ENCODE results near the gene FAM181A. TPM values are rescaled to one million over a fixed set of nuclear protein-coding genes. Genes with fewer than 3 reads are reported as not detected.

The FAM181A gene
- polyA plus RNA-seq, 12 donors = 0.09 to 0.22 (median 0.13) TPM; not detected in 7

DNA sequence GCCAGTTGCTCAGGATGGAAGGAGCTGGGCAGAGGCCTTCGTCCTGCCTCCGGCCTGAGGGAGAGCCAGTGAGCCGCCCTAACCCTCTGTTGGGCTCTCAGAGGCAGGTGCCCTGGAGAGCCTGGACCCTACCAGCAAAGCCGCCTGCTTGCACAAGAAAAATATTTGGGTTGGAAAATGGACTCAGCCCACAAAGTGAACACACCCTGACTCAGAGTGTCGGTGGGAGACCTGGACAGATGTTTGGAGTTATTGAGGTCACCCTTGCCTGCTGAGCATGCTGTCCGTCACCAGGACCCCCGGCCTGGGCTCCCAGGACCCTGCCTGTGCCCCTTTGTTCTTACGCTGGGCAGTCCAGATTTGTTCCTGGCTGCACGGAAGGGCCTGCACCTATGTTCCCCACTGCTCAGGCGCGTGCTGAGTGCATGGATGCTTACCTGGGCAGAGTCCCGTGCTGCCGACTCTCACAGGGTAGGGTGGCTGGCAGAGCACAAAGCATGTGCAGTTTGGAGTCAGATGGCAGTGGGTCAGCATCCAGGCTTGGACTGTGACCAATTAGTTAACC is 22.4 kb downstream of the FAM181A start:
- no peak for DNase-seq

DNA sequence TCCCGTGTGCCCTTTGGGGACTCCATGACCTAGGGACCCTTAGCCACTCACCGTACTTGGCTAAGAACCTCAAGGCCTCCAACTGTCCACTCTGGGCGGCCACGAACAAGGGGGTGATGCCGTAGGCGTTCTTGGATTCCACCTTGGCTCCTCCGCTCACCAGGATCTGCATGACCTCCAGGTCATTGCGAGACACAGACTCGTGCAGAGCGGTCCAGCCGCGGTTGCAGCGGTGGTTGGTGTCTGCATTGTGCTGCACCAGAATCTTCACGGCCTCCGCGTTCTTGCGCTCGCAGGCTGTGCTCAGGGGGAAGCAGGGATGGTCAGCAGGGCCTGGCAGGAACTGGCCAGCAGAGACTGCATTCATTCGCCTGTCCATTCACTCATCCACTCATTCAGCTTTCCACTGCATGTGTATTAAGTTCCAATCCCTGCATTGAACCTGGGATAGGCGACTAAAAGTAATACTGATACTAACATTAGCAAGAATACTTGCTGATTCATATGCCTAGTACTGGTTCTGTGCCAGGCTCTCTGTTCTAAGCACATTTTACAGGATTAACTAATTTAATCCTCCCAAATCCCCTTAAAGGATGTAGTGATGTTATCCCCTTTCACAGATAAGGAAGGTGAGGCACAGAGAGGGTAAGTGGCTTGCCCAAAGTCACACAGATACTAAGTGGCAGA is 23.9 kb downstream of the FAM181A start:
- DNase-seq = no peak

DNA sequence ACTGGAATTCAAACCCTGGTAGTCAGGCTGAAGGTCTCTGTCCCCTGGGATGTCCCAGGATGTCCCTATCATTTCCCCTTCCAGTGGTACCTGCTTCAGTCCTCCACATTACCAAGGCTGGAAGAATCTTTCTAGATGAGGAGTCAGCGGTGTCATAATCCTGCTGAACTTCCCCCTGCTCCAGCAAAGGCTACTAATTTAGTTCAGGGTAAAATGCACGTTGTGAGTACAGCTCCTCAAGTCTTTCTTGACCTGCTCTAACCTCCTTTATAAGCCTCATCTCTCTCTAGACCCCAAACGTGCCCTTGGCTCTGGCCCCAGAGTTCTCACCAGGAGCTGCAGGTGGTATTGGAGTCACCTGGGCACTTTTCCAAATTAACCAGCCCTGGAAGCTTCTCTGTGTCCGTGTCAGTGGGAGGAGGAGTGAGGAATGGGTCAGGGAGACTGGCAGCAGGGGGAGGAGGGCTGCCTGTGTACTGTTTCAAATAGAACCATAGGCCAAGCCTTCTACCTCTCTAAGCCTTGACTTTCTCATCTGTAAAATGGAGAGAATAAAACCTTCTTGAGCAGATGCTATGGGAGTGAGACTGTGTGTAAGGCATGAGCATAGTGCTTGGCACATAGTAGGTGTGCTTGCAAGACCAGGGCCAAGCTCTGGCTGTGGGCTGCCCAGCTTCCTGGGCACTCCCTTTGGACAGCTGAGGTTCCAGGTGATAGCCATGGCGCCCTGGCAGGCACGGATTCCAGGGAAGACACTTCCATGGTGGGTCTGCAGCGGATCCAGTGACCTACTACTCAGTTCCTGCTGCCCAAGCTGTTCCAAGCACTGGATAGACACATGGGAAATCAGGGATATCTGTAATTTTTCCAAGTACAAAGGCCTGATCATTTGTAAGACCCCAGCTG is 24.7 kb downstream of the FAM181A start:
- DNase-seq = no peak

DNA sequence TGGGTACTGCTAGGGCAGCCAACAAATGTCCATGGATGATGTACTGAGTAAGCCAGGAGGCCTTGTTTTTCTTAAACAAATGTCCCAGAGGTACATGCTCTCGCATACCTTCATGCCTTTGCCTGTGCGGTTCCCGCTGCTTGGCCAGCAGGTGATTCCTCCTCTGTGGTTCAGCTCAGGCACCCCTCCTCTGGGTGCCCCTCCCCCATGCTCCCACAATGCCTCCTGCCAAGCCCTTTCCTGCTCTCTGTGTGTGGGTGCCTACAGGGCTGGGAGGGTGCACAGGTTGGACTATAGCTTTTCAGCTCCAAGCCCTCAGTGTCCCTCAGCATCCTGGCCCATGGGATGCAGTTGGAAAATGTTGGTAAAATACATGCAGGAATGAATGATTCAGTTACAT is 25.7 kb downstream of the FAM181A start:
- no peak for DNase-seq

DNA sequence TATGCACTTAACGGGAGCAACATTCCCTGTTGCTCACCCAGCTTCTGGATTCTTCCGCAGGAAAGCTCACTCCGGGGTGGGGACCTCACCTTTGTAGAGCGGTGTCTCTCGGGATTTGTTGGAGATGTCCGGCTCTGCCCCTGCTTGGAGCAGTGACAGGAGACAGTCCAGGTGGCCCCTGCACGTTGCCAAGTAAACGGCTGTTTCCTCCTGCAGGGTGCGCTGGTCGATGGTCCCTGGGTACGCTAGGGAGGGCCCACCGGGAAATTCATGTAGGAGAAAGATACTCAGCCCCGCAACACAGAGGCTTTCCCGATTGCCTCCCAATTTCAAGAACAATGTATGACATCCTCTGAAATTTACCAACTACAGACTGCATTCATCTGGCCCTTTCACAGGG is 26.1 kb downstream of the FAM181A start:
- DNase-seq = no peak

DNA sequence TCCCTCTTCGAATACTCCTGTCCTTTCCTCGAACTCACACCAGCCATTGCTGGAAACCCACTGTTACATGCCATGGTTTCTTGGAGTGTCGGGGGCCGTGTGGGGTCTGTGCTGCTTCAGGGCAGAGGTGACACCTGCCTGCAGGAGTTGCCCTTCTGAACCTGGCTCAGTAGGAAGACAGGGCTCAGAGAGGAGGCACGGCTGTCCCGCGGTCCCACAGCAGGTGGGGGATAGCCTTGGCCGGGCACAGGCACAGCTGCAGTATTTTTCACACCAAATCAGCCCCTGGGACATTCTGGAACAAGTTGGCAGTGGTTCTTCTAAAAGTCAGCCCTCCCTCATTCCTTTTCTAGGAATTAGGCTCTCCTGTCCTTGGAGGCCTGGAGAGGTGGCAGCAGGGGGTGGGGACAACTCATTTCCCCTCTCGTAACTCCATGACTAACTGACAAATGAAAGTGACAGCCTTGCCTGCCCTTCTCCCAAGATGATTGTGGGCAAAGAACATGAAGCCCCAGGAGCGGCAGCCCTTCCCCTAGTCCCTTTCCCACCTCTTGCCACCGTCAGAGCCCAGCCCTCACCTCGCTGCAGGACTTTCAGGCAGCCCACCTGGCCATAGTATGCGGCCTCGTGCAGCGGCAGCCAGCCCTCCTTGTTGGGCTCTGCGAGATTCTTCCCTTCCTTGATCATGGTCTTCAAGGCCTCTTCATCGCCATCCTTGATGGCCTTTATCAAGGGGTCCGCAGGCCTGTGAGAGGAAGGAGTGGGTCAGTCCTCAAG is 26.8 kb downstream of the FAM181A start:
- no peak for DNase-seq

DNA sequence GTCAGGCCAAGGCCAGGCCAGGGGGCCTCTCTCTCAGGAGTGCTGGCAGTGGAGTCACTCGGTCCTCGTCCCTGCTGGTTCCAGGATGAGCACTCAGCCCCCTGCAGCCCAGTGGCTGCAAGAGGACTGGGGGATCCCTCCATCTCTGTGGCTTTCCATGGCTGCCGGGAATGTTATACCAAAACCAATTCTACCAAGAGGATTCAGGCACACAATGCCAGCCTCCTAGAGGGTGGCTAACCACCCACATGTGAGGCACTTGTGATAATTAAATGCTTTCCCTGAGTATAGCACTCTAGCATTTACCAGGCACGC is 27.3 kb downstream of the FAM181A start:
- no peak for DNase-seq

DNA sequence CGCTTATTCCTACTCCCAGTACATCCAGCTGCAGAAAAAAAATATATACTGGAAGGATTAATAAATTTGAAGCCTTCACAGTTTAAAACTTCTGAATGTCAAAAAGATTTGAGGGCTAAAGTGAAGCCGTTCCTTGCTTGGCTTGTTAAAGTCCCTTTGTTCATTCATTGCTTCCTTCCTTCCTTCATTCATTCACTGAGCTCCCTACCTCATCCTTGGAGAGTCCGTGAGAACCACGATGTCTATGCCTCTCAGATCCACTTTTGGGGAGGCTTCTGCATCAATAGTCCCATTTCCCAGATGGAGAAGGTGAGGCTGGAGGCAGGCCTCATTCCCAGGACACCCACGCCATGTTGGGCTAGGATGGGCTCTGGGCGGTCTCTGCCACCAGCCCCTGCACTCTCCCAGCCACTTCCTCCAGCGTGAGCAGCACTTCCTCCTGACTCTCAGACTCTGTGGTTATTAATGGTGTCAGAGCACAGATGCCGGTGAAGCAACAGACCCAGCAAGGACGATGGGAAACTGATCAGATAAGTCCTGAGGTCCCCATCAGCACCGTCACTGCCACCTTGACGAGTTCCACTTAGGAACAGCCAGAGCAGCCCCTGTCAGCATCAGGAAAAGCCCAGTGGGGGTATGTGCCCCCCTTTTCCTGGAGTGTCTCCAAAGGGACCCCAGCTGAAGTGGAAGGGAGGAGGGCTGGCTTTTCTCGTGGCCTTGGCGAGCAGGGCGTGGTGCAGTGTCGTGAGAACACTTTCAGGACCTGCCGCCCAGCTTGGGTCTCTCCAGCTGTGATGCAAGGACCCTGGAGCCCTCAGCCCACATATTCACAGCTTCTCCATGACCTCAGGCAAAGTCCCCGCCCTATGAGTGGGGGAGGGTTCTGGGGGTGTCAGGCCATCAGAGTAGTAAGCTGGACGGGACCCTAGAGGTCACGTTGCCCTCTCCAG is 28.0 kb downstream of the FAM181A start:
- no peak for DNase-seq

DNA sequence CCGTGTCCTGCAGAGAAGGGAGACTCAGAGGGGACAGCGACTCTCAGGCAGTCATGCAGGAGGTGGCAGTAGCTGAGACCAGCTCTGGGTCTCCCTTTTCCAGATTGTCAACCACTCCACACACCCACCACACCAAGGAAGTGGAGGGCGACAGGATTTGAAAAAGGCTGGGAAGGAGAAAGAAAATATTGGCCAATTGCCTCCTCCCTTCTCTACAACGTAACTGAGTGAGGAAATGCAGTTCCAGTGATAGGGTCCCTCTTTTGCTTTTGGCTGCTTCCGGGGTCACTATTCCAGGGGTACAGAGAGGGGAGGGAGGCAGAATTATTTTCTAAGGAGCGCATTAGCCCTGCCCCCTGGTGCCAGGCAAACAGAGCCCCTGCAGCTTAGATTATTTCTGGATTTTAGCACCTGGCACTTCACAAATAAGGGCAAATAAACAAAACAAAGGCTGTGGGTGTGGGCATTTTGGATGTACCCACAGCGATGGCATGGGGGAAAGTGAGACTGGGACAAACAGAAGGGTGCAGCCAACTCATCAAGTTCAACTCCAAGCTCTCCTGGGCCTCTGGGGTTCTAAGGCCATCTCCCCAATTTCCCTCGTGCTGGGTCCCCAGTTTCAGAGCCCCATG is 28.8 kb downstream of the FAM181A start:
- DNase-seq = no peak

DNA sequence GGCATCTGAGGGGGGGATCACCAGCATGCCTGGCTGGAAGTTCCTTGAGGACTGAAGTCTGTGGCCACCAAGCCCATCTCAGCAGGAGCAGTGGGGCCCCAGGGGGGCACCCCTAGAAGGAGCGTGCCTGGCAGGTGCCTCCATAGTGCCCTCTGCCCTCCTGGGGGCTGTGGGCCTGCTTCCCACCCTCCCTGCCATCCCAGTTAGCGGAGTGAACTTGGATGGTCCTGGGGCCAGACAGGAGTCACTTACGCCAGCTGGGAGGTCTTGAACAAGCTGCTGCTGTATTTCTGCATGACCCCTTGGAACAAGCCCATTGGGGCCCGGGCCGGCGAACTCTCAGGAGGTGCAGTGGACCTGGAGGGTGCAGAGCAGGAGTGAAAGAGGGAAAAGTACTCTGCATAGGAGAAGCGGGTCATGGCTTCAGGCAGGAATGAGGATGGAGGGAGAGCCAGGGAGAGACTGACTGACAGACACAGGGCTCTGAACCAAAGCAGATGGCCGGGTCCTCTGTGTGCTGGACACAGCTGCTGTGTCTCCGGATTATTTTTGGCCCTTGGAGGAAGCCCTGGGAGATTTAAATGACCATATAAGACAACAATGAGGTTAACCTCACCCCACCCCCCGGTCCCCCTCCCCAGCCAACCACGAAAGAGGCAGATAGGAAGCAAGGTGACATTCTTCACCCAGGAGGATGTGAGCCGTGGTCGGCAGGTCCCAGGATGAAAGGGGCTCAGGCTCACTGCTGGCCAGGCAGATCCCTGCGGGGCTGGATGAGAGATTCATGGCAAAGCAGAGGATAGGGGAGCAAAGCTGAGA is 29.6 kb downstream of the FAM181A start:
- no peak for DNase-seq

DNA sequence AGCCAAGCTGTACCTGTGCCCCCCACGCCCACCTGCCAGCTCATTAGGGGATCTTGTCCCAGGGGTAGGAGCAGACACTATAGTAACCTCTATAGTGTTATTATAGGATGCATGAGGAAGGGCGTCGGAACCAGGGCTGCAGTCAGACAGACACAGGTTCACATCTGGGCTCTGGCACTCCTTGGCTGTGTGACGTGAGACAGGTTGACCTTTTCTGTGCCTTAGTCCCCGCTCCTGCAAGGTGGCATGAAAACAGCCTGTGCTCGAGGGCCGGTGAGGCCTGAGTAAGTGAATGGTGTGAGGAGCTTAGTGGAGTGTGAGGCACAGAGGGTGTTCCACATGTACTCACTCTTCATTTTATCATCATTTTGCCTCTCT is 30.2 kb downstream of the FAM181A start:
- no peak for DNase-seq

DNA sequence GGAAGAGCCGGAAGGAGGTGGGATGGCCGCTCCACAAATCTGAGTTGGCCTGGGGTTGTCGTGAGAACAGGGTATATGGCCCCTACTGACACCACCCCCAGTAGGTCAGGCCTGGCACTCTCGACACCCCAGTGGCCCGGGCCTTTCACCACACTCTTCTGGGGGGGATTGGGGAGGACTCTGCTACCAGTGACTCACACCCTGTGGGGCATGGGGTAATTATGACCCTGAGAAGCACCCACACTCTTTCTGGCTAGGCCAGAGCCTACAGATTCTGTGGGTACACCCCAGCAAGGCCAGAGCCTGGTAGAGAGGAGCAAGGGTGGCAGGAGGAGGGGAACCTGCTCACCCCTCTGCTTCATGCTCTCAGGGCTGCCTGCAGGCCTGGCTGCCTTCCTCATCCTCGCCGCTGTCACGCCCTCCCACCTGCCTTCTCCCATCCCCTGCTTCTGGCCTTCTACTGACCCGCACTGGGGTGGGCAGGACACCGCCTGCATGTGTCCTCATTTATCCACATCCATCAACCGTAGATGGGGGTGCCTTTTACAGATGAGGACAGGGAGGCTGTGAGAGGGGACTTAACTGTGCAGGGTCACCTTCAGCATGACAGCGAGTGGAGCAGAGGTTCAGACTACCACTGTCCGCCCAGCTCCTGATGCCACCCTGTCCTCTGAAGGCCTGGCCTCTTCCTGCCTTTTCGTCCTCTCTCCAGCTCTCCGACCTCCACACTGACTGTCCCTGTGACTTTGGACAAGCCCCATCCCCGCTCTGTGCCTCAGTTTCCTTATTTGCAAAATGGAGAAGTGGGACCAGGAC is 30.8 kb downstream of the FAM181A start:
- no peak for DNase-seq

DNA sequence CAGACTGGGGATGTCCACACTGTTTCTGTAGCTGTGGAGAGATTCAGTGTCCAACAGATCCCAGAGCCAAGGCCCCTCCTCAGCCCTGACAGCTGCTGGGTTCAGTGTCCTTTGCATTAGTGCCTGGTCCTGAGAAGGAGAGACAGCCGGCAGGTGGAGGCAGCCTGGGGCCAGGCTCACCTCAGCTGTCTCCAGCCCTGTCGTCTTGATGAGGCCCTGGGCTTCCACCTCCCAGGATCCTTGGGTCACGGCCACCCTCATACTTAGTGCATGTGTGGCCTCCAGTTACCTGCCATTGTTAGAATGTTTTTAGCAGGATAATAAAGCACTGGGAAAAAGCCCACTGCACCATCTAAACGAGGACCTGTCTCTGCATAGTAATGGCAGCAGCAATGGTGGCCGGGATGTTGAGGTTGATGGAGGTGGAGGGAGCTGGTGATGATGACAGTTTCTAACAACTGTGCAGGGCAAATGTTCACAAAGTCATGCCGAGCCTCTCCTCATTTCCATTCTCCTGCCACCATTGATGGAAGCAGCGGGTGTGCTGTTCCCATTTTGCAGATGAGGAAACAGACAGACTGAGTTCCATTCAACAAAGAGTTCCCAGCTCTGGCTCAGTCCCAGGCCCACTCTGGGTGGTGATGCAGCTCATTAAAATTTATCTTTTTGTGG is 31.6 kb downstream of the FAM181A start:
- no peak for DNase-seq

DNA sequence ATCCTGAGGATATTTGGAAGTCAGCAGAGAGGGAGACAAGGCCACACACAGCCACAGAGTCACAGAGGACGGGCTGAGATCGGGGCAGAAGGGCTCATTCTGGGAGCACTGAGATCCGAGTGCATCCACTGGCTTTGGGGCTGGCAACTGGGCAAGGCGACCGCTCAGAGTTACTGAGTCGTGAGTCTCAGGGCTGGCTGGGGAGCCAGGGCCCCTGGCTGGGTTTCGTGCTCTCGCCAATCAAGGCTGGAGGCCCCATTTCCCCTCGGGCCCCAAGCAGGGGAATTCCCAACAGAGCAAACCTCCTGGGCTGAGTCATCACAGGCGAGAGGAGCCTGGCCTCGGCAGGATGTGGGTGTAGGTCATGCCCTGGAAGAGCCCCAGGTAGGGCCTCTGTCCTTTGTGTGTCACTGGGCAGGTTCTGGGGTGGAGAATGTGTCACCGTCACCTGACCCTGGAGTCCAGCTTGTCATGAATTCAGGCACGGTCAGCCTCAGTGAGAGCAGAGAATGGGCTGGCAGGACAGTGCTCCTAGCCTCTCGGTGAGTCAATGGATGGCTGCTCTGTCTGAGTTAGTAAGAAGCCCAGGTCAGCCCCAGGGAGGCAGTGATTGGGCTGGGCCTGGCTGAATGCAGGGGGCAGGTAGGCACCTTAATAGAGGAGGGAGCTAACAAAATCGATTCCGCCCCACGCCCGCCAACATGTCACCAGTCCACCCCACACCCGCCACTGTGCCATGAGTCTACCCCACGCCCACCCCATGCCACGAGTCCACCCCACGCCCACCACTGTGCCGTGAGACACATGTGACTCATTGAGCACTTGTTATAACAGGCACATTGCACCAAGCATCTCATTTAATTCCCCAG is 32.3 kb downstream of the FAM181A start:
- no peak for DNase-seq

DNA sequence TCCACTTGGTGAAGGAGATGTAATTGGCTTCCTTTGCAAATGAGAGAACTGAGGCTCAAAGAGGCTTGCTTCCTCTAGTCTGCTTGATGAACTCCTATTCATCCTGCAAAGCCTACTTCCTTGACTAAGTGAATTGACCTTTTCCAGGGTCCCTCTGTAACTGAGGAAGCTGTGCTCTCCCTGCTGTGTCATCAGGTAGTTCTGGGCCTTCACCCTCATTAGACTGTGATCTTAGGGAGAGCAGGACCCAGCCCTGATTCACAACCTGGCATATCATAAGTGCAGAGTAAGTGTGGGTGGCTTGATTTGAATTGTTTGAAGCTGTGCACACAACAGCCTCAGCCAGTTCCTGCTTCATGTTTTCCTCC is 32.9 kb downstream of the FAM181A start:
- DNase-seq = no peak

DNA sequence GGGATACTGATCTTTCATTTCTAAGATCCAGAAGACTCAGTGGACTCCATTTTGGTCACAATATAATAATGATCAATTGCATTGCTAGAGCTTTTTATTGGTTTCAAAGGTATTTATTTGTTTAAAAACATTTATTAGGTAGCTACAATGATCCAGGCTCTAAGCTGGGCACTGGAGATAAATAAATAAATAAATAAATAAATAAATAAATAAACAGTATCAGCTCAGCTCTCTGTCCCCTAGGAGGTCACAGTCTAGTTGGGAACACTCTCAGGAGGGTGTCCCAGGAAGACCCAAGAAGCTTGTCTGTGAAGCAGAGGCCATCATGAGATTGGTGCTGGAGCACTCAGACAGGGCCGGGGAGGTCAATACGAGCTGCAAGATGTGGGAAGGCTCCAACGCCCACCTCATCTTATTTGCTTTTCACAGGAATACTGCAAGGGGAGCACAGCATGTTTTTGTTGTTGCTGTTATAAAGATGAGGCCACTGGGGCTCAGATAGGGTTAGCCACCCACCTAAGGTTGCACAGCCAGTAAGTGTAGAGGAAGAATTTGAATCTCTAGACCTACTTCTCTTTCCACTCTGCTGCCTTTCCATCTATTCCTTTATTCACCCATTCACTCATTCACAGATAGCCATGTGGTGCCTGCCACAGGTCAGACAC is 33.8 kb downstream of the FAM181A start:
- DNase-seq = no peak

DNA sequence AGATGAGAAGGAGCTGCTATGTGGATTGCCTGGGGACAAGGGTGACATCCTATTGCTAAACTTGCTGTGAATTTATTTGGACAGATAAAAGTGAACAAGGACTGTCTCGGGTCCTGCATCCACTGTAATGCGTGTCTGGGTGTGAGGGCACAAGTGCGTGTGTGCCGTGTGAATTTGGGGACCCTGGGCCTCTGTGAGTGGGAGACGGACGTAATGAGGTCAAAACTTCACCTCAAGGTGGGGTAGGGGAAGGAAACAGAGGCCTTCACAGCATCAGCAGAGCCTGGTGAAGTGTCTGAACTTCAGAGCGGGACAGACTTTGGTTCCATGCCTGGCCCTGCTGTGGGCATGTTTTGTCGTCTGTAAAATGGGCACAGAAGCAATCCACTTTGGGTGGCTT is 34.5 kb downstream of the FAM181A start:
- no peak for DNase-seq
